Astrocyte of the cerebellum (primary cell): ENCODE data around the gene SLC2A9.

Source experiments
- DNase-seq: peaks from one replicate; pipeline ENCODE4 v3.0.0-alpha.2; 2011; ENCODE audit warnings: low read depth
- H3K4me3 ChIP-seq: 2 replicates; pipeline ENCODE4 v1.5.1; 2011; ENCODE audit warnings: mild to moderate bottlenecking, low read depth, low read length, moderate library complexity
- CTCF ChIP-seq: IDR thresholded peaks from 2 replicates; pipeline ENCODE4 v1.5.1; 2012; ENCODE audit warnings: low read length, low read depth, moderate library complexity, mild to moderate bottlenecking; ENCODE audit errors: missing control alignments
- in situ Hi-C: cut with HindIII; loops from 2 replicates; pipeline ENCODE4 v1.10.0; 2017; ENCODE audit warnings: low sequenced_read_pairs

The SLC2A9 gene

GRCh38 chr4:9874385-9874784, 146.9 kb downstream of the SLC2A9 start:
- TF ChIP-seq CTCF: no peak
- H3K4me3 ChIP-seq: no peak overlapping the region
- no peak for DNase-seq
- in situ Hi-C loops: no loop called here

GRCh38 chr4:9870165-9870790, 151.0 kb downstream of the SLC2A9 start:
- no peak overlapping the region for H3K4me3 ChIP-seq
- no peak for DNase-seq
- no peak for TF ChIP-seq CTCF
- in situ Hi-C loops: no loop called here

DNA sequence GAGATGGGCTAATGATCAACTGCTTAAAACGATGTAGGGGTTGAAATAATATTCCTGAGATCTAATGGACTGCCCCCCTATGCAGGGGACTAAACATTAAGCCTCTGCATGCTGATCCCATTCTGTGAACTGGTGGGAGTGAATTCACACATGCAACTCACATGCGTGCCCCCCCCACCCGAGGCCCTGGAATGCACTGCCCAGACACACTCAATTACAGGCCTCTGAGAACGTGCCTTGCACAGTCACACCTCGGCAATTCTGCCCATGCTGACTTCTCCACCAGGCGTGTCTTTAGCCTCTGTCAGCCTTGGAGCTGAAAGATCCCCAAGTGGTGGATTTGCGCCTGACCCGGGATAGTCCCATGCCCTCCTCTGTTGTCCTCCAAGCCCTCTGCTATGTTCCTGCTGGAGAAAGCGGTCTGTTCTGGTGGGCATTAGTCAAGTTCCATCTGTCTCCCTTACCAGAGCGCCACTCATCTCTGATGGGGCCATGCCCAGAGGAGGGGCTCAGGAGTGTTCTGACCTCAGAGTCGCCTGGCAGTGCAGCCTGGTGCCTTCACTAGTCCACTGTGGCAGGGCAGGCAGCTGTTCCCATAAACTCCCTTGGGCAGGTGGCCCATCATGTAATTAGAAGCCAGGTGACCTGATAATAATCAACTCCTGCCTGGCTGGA, 153.4 kb downstream of the SLC2A9 start:
- no peak for DNase-seq

GRCh38 chr4:9866931-9867330, 154.4 kb downstream of the SLC2A9 start:
- DNase-seq: no peak
- no peak overlapping the region for H3K4me3 ChIP-seq
- TF ChIP-seq CTCF: no peak
- in situ Hi-C loops: no loop called here

More for the DNA sequence above, 153.4 kb downstream of the SLC2A9 start:
- no peak overlapping the region for H3K4me3 ChIP-seq
- TF ChIP-seq CTCF: no peak
- in situ Hi-C loops: no loop called here

GRCh38 chr4:9861561-9861960, 159.7 kb downstream of the SLC2A9 start:
- DNase-seq: no peak
- H3K4me3 ChIP-seq: no peak overlapping the region
- no peak for TF ChIP-seq CTCF
- in situ Hi-C loops: no loop called here

DNA sequence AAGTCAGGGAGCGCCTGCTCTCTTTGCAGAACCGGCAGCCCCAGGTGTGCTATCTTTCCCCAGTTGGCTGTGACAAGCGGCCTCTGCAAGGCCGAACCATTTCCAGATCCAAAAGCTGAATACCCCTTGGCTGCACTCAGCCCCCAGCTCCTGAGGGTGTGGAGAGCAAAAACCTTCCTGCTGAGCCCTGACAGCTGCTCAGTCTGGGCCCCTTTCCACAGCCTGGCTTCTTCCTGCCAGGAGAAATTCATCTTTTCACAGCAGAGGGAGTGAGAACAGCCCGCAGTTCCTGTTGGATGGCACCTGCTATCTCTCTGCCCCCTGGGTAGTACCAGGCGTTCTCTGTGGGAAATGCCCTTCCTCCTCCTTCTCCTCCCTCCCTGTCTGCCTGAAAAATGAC, 161.5 kb downstream of the SLC2A9 start:
- in situ Hi-C loops: no loop called here
- no peak for TF ChIP-seq CTCF
- no peak for DNase-seq
- no peak overlapping the region for H3K4me3 ChIP-seq

GRCh38 chr4:9849538-9849920, 171.8 kb downstream of the SLC2A9 start:
- in situ Hi-C loops: no loop called here
- no peak for DNase-seq
- no peak for TF ChIP-seq CTCF
- no peak overlapping the region for H3K4me3 ChIP-seq
